ENCODE results near the gene PAX7. TPM values are rescaled to one million over a fixed set of nuclear protein-coding genes. Genes with fewer than 3 reads are reported as not detected.

Gene PAX7
- total and polyA plus RNA-seq, 9 of the 15 experiments (the other 6 are each of a cell fraction or from before 2014, with no cell fraction given): not detected

- no peak for TF ChIP-seq TEAD4 (IDR thresholded peaks at IDR 0.05; ENCODE audit: low read length)
- TF ChIP-seq TEAD4 (CRISPR knock-in tag; IDR thresholded peaks at IDR 0.05; ENCODE audit: borderline replicate concordance): no peak
- TF ChIP-seq EP400 (IDR thresholded peaks at IDR 0.05): no peak
- TF ChIP-seq HLTF (IDR thresholded peaks at IDR 0.05): no peak
- no peak for TF ChIP-seq PRDM10 (IDR thresholded peaks at IDR 0.05; ENCODE audit: partially characterized antibody)
- no peak for TF ChIP-seq ZNF444 (CRISPR knock-in tag; IDR thresholded peaks at IDR 0.05)
- TF ChIP-seq RAD21 (CRISPR knock-in tag; conservative IDR thresholded peaks at IDR 0.05 in 1 of 2, IDR thresholded peaks at IDR 0.05 in 1 of 2): no peak
- no peak for TF ChIP-seq IRF9 (tag; IDR thresholded peaks at IDR 0.05)
- TF ChIP-seq ZBTB12 (CRISPR knock-in tag; IDR thresholded peaks at IDR 0.05): no peak
- TF ChIP-seq PPARD (CRISPR knock-in tag; IDR thresholded peaks at IDR 0.05): no peak
- no peak for TF ChIP-seq ZNF311 (CRISPR knock-in tag; IDR thresholded peaks at IDR 0.05)
- TF ChIP-seq RBM15 (IDR thresholded peaks at IDR 0.05; ENCODE audit: insufficient read depth, low read length): no peak
- no peak for TF ChIP-seq KHSRP (IDR thresholded peaks at IDR 0.05)
Measured at GRCh38 chr1:18637962-18638834, 7.6 kb downstream of the PAX7 start (continued).
